ES-I3 (cell line): ENCODE data around the gene SELENOK.
A peak's percentile ranks its signal among the peaks of the same experiment; 100 is the strongest.

Experiments
- H3K36me3 ChIP-seq: 2 replicates; pipeline ENCODE4 v1.6.1; 2013; ENCODE audit warnings: mild to moderate bottlenecking, low read length, control low read depth, moderate library complexity; ENCODE audit not compliant: insufficient read depth
- H3K4me1 ChIP-seq: 2 replicates; pipeline ENCODE4 v1.6.1; 2013; ENCODE audit warnings: mild to moderate bottlenecking, control low read depth, low read length; ENCODE audit not compliant: insufficient read depth
- H3K9ac ChIP-seq: 2 replicates; pipeline ENCODE4 v1.6.1; 2013; ENCODE audit warnings: low read depth, mild to moderate bottlenecking, low read length, moderate library complexity
- H3K9me3 ChIP-seq: 2 replicates; pipeline ENCODE4 v1.6.1; 2013; ENCODE audit warnings: mild to moderate bottlenecking, low read length, moderate library complexity; ENCODE audit not compliant: control insufficient read depth, insufficient read depth

The SELENOK gene

DNA sequence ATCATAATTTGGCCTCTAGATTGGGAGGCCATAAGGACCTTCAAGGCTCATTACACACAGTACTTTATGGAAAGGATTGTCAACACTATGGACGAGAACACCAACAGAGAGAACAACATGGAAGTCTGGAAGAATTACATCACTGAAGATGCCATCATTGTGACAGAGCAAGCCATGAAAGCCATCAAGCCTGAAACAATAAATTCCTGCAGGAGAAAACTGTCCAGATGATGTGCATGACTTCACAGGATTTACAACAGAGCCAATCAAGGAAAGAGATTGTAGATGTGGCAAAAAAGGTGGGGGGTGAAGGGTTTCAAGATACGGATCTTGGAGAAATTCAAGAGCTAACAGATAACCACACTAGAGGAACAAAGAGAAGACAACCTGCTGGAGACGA lies 29.4 kb downstream of the SELENOK start:
- no peaks in the 10 kb centered on the region for H3K9me3 ChIP-seq
- H3K4me1 ChIP-seq, result no peaks in the 10 kb centered on the region
- no peak overlapping the region for H3K9ac ChIP-seq
- H3K36me3 ChIP-seq, result 0 out of 2 replicates have a peak, but pooled peaks cover 3% of the 10 kb centered on the region

DNA sequence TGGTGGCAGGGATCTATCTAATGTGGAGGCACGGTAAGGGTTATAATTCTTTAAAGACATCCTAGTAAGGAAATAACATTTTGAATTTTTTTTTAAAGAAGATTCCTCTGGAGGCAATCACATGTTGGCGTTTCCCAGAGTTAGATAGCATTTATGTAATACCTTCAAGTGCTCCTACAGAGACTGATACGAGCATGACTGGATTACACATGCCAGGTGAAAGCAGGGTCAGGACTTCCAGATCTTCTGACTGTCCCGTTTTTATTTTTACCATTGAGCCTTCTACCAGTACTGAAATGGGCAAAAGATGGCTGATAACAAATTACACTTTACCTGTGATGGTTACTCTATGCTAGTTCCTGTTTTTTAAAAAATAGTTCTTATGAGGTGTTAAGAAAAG lies 31.5 kb downstream of the SELENOK start:
- Histone ChIP-seq H3K9me3 (no peaks in the 10 kb centered on the region), H3K36me3 (0 out of 2 replicates have a peak, but pooled peaks cover 3% of the 10 kb centered on the region), H3K4me1 (no peaks in the 10 kb centered on the region), H3K9ac (no peak overlapping the region)

- H3K36me3 ChIP-seq, result 0 out of 2 replicates have a peak, but pooled peaks cover 3% of the 10 kb centered on the region
- no peaks in the 10 kb centered on the region for H3K4me1 ChIP-seq
- H3K9me3 ChIP-seq, result no peaks in the 10 kb centered on the region
- no peak overlapping the region for H3K9ac ChIP-seq
These were observed 32.5 kb downstream of the SELENOK start for GRCh38 chr3:53859178-53859577.

GRCh38 chr3:53858096-53858741 lies 33.4 kb downstream of the SELENOK start:
- Histone ChIP-seq H3K4me1 (no peaks in the 10 kb centered on the region), H3K36me3 (0 out of 2 replicates have a peak, but pooled peaks cover 3% of the 10 kb centered on the region), H3K9me3 (no peaks in the 10 kb centered on the region), H3K9ac (no peak overlapping the region)

DNA sequence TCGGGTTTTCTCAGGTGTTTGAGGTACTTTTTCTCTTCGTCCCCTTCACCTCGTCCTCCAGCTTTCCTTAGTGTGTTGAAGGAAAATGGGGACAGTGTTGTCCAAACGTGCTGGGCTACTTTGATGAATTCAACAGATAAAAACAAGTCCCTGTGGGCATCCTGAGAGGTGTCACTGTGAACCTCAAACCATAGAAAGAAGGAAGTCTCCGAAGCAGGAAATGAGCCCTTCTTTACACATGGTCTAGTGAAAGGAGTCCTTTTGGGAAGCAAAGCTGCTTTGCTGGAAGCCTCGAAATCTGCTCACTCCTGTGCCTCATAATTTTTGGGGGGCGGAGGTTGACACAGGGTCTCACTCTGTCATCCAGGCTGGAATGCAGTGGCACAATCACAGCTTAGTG lies 34.7 kb downstream of the SELENOK start:
- H3K36me3 ChIP-seq, result 0 out of 2 replicates have a peak, but pooled peaks cover 3% of the 10 kb centered on the region
- H3K9ac ChIP-seq, result no peak overlapping the region
- no peaks in the 10 kb centered on the region for H3K9me3 ChIP-seq
- H3K4me1 ChIP-seq, result no peaks in the 10 kb centered on the region

DNA sequence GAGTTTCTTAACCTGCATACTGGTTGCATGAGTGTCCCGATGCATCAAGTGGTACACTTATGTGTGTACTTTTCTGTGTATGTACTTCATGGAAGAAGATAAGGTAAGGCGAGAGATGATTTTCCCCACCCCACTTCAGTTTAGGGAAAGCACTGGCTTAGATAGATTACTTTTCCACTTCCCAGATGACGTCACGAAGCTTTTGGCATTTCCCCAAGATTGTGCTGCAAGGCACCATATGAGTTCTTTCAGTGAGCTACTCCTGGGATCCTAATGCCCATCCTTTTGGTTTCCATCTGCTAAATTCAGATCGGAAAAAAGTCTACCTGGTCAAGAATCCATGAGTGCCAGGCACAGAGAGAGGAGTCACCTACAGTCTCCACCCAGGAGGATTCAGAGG lies 40.8 kb downstream of the SELENOK start:
- Histone ChIP-seq H3K36me3 (no peaks in the 10 kb centered on the region), H3K4me1 (no peaks in the 10 kb centered on the region), H3K9ac (no peak overlapping the region), H3K9me3 (no peaks in the 10 kb centered on the region)

GRCh38 chr3:53849916-53850315 lies 41.7 kb downstream of the SELENOK start:
- H3K9ac ChIP-seq, result no peak overlapping the region
- no peaks in the 10 kb centered on the region for H3K9me3 ChIP-seq
- H3K36me3 ChIP-seq, result no peaks in the 10 kb centered on the region
- peaks cover 5% of the 10 kb centered on the region; the same call in 1 of the 2 replicates for H3K4me1 ChIP-seq

- peaks cover 29% of the 10 kb centered on the region for H3K4me1 ChIP-seq
These were observed 44.9 kb downstream of the SELENOK start for GRCh38 chr3:53846851-53847155.

DNA sequence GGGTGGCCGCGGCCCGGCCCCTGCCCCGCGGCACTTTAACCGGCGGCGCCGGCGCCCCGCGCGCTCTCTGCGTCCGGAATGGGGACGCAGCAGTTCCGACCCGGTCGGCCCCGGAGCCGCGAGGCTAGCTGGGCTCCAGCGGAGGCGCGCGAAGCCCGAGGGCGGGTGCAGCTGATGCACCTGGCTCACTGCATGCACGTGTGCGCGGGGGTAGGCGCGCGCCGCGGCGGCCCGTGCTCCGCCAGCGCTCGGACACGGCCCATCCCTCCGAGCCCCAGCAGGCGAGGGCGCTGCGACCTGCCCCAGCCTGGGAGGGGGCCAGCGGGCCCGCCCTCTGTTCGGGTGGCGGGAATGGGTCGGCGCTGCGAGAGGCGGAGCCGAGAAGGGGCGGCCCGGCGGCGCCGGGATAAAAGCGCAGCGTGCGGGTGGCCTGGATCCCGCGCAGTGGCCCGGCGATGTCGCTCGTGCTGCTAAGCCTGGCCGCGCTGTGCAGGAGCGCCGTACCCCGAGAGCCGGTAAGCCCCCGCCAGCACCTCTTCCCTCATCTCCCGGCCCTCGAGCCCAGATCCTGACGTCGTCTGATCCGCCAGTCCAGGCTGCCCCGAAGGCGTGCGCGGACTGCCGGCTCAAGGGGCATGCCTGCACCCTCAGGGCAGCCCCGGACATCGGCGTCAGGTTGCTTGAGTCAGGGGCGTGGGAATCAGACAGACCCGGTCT lies 45.4 kb downstream of the SELENOK start, which contains the start of the genes CHDH and IL17RB:
CHDH (minus strand) TSS at position 286 of the 717 bp plus-strand sequence. CDS start 22,411 bp downstream, outside the sequence.
IL17RB (plus strand) TSS at position 435 of the 717 bp plus-strand sequence; CDS start at position 456, 21 bp downstream.
- Histone ChIP-seq H3K36me3 (no peaks in the 10 kb centered on the region), H3K9ac (peak within 1 kb of the TSS; percentile 83), H3K4me1 (peaks cover 29% of the 10 kb centered on the region), H3K9me3 (no peaks in the 10 kb centered on the region)

More at GRCh38 chr3:53846851-53847155, 44.9 kb downstream of the SELENOK start:
- Histone ChIP-seq H3K9me3 (no peaks in the 10 kb centered on the region), H3K36me3 (no peaks in the 10 kb centered on the region), H3K9ac (peak overlapping the region; percentile 83; the same call in 1 of the 2 replicates)

GRCh38 chr3:53845881-53846133 lies 45.9 kb downstream of the SELENOK start:
- Histone ChIP-seq H3K9ac (peak overlapping the region; percentile 83), H3K9me3 (no peaks in the 10 kb centered on the region), H3K4me1 (peaks cover 29% of the 10 kb centered on the region), H3K36me3 (no peaks in the 10 kb centered on the region)

DNA sequence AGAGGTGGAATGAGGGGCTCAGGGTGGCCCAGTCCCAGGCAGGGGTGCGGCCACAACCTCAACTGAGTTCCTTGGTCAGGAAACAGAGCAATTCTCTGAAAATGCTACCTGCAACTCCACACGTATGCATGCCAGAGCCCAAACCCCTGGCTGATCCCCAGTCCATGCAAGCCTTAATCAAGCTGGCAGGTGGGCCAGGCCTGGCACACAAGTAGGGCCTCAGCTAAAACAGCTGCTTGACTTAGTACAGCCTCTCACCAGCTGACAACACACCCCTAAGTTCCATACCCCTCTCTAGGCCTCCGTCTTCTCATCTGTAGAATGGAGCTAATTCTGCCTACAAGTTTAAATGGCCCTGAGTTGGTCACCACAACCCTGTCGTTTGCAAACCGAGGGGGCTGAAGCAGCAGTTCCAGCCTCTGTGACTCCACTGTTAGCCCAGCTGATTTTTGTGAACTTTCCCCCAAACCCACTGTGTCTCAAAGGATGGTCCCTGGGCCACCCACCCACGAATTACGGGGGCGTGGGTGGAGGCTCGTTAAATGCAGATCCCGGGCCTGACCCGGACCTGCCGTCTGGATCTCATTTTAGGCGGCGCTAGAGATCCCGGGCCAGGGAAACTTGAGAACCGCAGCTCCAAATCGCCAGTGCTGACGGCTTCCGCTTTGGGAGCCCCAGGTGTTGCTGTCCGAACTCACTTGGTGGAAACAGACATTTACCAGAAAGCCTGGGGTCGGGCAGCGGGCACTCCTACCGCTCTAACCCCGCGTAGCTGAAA lies 46.4 kb downstream of the SELENOK start:
- H3K9ac ChIP-seq, result peak overlapping the region; percentile 83
- no peaks in the 10 kb centered on the region for H3K36me3 ChIP-seq
- no peaks in the 10 kb centered on the region for H3K9me3 ChIP-seq
- peaks cover 29% of the 10 kb centered on the region for H3K4me1 ChIP-seq

- H3K9ac ChIP-seq, result no peak overlapping the region
- H3K9me3 ChIP-seq, result no peaks in the 10 kb centered on the region
- no peaks in the 10 kb centered on the region for H3K36me3 ChIP-seq
- peaks cover 29% of the 10 kb centered on the region for H3K4me1 ChIP-seq
These were observed 47.2 kb downstream of the SELENOK start for GRCh38 chr3:53844262-53845102.

DNA sequence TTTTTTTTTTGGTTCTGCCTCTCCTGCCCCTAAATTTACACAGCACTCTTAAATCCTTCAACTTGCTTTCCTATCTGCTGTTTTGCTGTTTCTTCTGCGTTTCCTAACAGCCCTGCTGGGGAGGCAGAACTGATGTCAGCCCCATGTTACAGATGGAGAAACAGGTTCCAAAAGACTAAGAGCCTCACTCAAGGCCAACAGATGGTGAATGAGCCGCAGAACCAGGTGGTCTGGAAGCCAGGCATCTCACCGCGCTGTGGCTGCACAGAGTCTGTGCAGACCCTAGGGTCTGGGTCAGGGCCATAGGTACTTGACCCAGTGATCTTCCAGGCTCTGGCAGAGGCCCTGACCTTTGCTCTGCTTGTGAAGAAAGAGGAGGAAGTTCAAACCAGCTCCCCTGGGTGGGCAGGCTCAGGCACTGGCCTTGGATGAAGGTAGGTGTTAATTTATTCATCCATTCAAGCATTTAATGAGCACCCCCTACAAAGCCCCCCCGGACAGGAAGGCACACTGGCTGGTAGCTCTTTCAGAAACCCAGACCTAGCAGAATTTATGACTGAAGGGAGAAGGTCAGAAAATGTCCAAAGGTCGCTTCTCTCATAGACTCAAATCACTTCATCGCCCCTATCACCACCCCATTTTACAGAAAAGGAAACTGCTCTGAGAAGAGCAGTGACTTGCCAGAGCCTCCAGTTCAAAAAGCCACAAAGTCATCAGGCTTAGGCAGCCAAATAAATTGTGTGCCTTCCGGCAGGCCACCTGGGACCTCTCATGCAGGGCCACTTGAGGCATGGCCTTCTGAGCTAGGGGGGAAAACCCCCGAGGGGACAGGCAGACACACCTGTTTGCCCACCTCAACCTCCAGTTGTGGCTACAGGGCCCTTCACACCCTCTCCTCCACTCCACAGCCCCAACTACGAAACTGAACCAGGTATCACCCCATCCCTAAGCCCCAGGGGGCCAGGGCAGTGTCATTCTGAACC lies 48.2 kb downstream of the SELENOK start:
- Histone ChIP-seq H3K9ac (no peak overlapping the region), H3K4me1 (peaks cover 29% of the 10 kb centered on the region)

More for the DNA sequence above, 48.2 kb downstream of the SELENOK start:
- Histone ChIP-seq H3K36me3 (no peaks in the 10 kb centered on the region; the same call in 1 of the 2 replicates), H3K9me3 (no peaks in the 10 kb centered on the region)
